GM21717 (cell line): ENCODE measurements around the gene FAM81A.
"Not testable (repeated sequence)": the region's sequence is repeated elsewhere in the genome, so short reads cannot be mapped to it uniquely, and the experiment has no call there.

Experiments used
- ATAC-seq: cut with Tn5 transposase; IDR thresholded peaks from one replicate; pipeline ENCODE4 v1.9.1; 2021; ENCODE audit warnings: mild to moderate bottlenecking, moderate library complexity; ENCODE audit not compliant: unreplicated experiment

Gene FAM81A

DNA sequence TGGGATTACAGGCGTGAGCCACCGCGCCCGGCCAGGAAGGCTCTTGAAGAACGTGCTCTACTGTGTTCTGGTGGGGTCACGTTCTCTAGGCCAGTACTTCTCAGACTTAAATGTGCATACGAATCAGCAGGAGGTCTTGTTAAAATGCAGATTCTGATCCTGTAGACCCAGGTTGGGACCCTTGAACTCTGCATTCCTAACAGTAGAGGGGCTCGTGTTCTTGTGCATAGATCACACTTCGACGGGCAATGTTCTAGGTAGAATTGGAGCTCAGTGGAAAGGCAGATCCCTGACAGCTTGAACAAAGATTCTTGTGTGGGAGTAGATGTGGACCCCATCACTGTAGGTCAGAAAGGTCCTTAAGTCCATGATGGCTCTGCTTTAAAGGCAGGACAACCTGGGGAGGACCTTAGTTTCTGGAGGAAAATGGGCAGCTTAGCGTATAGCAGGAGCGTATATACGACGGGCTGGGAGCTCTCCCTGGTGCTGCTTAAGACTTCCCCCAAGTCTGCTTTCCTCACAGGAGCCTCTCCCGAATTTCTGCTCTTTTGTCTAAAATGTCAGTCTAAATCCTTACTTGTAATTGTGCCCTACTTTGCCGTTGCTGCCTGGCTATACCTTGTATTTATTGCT is 16.9 kb upstream of the FAM81A start:
- no peak for ATAC-seq

DNA sequence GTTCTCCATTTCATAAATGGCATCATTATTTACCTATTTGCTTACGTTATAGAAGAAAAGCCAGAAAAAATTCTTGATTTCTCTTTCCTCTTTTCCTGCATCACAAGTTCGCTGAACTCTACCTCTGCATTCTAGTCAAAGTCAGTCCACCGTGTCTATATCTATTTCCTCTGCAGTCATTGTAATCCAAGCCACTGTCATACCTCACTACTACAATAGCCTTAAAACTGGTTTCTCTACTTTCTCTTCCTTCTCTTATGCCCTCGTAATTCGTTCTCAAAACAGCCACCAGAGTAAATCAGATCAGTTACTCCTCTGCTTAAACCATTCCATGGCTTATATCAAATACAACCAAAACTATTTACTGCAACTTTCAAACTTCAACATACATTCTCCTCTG is 13.4 kb upstream of the FAM81A start:
- ATAC-seq, result no peak

DNA sequence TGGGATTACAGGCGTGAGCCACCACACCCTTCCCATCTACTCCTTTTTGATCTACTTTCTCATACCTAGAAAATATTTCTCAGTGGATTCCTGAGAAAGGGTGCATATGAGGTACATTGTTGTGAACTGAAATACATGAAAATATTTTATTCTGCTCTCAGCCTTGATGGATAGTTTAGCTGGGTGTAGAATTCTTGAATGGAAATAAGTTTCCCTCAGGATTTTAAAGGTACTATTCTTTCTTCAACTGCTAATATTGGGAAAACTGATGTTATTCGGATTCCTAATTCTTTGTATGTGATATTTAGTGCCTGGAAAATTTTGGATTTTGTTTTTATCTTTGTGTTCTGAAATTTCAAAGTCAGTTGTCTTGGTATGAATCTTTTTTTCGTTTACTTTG is 9.1 kb upstream of the FAM81A start:
- not testable (repeated sequence) for ATAC-seq

DNA sequence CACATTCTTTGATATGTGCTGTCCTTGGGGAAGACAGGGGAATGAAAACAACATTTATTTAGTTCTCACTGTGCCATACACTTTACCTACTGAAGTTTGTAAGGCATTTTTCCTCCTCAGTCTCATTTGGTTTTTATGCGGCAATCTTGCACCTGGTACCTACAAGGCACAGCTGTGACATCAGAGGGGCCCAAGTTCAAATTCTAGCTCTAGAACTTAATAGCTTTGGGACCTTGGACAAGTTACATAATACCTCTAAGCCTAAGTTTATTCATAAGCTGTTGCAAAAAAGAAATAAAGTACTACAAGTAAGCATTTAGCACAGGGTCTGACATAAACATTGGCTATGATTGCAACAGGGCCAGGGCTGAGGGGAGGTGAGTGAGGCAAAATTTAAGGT is 5.6 kb upstream of the FAM81A start:
- ATAC-seq, result no peak

DNA sequence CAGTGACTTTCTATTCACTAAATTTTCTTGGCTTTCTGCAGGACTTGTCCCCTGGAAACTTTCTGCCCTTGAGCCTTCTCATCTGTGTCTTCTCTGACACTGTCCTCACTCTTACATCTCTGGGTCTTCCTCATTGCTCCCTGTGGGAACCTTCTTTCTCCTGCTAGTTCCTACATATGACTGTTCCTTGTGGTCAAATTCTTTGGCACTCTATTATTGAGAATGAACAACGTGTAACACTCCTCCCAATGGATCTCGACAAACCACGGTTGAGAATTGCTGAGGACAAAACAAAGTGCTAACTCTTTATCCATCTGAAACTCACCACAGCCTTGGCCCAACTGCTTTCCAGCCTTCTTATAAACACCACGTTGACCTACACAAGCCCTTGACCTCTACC is 3.5 kb upstream of the FAM81A start:
- ATAC-seq, result no peak

DNA sequence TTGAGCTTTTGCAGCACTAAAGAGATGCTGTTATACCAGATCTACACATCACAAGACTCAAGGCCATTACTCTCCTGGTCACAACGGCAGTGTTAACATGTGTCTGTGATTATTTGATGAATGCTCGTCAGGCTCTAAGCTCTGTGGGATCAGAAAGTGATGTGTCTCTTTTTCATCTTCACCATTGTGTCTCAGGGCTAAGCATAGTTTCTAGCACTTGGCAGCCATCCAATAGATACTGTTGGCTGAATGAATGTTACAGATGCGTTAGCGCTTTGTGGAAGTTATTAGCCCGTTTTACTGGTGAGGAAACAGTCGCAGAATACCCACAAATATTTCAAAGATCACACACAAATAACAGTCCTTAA is 1.2 kb upstream of the FAM81A start:
- ATAC-seq, result no peak

DNA sequence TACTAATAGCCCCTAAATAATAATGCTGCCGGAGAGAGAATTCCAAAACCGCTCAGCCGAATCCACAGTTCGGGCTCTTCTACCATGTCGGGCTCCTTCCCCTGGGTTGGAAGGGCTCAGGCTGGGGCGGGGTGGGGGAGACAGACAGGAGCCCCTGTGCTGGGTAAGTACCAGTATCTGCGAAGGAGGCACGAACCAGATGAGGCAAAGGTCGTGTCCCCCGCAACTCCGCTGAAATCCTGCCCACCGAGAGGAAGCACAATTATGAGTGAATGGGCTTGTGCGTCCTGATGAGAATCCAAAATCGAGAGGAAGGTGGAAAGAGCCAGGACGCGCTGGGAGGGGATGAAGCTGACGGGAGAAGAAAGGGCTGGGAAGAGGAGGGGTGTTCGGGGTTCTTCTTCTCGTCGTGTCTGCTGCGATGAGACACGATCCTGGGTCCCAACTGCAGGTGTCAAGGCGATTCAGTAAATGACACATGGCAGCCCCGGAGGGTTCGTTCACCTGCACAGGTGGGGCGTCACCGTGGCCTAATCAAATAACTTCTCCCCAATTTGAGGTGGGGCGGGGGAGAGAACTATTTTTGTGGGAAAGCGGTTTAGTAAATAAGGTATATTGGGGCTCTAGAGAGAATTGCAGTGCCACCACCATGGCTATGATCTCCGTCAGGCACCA is 707 bp upstream of the FAM81A start:
- ATAC-seq, result no peak

DNA sequence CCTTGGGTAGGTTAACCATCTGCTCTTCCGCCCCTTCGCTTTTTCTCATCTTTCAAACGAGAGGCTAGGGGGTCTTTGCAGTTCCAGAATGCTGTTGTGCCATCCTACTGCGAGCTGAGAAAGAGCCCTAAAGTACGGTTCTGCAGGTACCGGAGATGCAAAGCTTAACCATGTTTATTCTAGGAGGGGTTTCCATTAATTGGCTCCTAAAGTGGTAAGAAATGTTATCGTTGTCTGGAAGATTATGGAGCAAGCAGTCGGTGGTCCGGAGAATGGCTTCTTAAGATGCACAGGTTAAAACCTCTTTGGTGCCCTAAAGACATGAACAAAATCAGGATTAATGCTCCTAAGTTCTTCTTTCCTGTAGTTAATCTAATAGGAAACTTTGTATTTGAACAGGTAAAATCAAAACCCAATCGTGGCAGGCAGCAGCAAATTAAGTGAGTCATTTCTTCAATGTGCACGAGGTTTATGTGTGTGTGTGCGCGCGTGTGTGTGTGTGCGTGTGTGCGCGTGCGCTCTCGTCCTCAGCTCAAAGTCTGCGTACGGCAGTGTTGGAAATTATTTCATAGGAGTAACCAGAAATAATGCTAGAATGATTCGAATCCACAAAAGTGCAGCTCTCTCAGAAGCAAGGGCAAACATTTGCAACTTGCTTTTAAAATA is 772 bp downstream of the FAM81A start:
- no peak for ATAC-seq

DNA sequence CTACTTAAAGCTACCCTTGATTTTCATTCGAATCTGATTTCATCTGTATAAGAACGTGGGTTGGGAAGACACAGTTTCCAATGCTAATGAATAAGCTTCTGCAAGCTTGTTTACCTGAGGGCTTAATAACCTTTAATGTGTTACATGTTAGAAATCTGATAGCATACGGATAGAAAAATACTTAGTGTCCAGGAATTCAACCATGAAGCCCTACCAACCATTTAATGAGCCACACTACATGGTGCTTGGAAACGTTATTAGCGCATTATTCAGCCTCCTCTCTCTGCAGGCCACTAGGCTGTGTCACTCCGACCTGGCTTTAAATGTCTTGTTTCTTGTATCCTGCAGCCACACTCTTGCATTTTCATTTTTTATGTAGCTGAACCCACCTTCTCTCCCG is 1.6 kb downstream of the FAM81A start:
- no peak for ATAC-seq

DNA sequence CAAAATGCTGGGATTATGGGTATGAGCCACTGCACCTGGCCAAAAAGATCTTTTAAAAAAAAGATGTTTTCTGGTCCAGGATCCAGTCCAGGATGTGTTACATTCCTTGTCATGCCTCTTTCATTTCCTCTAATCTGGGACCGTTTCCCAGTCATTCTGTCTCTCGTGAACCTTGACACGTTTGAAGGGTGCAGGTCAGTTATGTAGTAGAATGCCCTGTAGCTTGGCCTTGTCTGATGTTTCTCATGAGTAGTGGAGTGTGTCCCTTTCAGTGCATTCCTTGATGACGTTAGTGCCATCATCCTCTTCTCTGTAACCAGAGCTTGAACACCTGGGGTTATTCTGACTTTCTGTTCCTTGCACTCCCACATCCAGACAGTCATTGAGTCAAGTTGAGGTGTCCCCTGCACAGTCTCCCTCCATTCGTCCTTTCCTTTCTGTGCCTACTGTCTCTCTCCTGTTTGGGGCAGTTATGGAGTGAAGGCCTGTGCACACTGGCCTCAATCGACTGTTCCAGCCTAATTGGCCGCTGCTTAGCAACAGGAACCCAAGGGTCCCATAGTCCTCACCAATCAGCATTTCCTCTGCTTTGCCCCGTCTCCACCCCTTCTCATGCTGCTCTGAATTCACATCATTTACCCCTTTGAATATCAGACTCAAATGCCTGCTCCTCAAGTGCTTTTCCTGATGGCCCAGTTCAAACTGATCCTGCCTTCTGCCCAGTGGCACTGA is 5.5 kb downstream of the FAM81A start:
- no peak for ATAC-seq

DNA sequence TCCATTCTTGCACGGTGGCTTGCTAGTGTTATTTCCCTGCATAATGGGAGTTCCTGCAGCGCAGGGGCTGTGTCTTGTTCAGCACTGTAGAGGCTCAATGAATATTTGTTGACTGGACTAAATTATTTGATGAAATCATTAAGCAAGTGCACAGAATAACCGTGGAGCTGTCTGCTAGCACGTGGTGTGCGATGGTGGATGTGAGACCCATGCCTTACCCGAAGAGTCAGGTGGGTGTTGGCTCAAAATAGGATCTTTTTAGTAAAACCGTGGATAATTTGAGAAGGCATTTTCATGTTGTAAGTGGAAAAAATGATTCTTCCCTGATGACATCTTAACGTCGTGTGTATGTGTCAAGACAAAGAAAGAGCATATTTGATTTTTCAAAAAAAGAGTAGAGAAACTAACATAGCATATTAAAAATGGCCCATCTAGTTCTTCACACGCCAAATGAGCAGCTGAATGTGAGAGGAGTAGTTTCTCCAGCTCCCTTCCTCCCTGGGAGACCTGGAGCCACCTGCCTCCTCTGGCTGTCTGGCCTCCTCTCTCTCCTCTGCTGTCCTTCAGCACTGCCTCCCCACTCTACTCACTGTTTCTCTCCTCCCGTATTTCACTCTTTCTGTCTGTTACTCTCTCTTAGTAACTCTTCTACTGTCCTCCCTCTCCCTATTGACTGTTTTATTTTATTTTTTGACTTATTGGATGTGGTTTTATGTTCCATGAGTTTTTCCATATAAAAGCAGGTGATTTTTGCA is 6.3 kb downstream of the FAM81A start:
- no peak for ATAC-seq

DNA sequence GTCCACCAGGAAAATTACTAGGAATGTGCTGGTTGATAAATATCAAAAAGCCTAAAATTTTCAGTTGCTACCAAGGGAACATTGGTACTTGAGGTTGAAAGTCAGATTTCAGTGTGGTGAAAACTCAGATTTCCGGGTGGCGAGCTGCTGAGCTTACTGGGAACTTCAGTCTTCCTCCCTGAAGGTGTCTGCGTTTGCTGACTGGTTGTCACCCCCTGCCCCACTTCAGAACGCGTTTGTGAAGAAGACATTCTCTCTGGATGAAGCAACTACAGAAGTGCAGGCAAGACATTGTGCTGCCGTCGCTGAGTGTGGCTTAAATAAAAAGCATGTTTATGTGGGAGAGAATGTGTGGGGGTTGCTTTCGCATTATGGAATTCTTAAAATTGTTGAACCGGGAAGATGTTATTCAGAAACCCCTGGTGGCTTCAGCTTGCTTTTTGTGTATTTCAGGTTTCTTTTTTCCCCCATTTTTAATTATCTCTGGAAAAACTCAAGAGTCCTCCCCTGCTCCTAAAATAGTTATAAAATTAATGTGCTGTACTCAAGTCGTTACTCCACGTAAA is 7.1 kb downstream of the FAM81A start:
- no peak for ATAC-seq

DNA sequence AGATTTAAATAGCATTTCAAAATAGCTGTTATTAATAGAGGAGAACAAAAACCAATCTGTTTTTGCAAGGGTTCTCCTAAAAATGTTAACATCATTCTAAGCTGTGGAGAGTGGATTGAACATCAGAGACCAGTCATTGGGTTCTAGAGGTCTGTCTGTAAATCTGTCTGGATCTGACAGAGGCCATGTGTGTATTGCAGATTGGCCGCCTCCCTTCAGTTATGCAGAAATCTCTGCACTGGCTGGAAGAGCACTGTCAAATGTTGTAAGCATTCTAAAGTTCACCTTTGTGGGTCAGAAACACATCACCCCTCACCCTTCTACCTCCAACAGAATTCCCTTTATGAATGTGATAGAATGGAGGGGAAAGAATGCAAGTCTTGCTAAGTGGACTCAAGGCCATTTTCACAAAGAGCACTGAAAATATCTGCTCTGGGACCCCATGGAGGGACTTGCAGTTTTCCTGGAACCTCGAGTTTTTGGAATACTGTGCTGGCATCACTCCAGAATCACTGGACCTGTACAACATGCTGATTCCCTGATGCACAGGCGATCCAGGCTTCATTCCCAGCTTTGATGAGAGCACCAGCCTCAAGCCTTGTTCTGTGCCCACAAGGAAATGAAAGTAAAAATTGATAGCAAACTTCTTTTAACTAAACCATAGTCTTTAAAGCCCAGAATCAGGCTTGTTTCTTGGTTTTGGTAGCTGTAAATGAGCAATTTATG is 8.4 kb downstream of the FAM81A start:
- ATAC-seq, result no peak

DNA sequence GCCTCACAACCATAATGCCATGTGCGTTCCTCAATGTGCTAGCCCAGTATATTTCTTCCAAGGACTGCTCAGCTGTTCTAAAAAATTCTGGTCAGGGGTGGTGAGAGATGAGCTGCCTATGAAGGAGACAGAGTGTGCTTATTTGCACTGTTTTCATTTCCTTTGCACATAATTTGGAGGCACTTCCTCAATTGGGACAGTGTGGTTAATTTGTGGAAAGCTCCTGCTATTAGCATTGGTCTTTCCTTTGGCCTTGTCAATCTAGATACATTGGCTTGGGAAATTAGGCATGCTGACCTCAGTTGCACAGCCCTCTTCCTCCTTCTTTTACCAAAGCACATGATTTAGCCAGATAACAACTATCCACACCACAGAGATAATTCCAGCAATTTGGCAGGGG is 9.4 kb downstream of the FAM81A start:
- no peak for ATAC-seq

DNA sequence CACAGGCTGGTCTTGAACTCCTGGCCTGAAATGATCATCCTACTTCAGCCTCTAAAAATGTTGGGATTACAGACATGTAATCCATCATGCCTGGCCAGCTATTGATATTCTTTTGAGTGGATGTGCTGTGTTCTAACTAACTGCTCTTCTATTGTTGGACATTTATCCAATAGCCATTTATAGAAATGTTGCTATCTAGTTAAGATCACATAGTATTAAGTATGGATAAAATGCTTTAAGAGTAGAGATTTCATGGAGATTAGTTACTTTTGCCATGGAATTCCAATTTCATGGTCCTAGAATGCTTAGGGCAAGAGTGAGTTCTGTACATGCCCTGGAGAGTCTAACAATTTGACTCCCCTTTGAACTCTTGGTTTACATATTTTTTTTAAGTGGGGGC is 10.9 kb downstream of the FAM81A start:
- ATAC-seq, result no peak

DNA sequence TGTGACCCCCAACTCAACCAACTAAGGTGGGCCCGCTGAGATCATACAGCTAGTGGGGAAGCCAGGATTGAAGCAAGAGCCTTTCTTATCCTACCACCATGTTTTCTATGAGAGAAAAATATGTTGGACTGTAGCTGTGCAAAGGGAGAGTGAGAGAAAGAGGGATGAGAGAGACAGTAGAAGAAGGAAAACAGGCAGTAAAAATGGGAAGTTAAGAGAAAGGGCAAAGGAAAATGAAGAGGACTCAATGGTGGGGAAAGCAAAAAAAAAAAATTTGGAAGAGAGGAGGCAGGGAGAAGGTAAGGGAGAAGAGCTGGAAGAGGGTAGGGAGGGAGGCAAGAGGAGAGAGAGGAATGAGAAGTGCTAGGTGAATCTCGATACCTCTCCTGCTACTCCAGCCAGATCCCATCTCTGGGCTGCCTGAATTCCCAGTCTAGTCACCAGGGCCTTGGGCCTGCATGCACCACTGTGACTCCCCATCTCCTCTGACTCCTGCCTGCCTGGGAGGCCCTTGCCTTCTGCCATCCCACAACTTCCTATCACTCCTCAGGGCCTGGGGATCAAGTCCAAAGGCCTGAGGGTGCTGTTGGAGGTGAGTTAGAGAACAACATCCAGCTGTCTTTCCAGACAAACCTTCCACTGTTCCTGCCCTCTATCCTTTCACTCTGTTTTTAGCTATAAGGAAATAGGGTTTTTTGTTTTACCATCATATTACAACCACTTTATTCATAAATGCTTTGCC is 15.7 kb downstream of the FAM81A start:
- no peak for ATAC-seq

DNA sequence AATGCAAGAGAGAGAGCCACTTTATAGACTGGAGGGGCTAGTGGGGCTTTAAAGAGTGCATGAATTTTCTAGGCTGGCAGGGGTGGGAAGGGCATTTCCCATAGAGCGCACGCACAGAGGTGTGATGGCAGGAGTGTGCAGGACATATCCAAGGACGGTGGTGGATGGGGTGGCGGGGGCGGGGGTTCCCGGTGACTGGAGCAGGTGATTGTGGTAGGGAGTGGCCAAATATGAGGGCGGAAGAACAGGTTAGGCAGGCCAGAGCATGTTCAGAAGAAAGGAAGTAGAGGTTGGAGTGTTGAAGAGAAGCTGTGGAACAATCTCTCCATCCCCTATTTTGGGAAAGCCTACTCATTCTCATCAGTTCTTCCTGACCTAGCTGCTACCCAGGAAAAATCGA is 18.1 kb downstream of the FAM81A start:
- ATAC-seq, result no peak

DNA sequence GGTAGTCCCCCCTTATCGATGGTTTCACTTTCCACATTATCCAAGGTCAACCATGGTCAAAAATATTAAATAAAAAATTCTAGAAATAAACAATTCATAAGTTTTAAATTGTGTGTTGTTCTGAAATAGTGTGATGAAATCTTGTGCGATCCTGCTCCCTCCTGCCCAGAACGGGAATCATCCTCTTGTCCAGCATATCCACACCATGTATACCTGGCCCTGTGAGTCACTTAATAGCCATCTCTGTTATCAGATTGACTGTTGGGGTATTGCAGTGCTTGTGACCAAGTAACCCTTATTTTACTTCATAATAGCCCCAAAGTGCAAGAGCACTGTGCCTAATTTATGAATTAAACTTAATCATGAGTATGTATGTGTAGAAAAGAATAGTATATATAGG is 19.1 kb downstream of the FAM81A start:
- no peak for ATAC-seq

DNA sequence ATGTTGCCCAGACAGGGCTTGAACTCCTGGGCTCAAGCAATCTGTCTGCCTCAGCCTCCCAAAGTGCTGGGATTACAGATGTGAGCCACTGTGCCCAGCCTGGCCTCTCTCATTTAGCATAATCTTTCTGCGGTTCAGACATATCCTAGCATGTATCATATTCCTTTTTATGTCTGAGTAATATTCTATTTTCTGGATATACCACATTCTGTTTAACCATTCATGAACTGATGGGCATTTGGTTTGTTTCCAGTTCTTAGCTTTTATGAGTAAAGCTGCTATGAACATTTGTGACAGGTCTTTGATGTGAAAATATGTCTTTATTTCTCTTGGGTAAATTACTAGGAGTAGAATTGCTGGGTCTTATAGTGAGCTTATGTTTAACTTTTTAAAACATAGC is 23.5 kb downstream of the FAM81A start:
- ATAC-seq, result no peak
